OCI-LY3 (cell line): ENCODE results near the gene RC3H1.

Source experiments
- H2AFZ ChIP-seq: fragments of 200-600, 300-600 bp; shearing (Covaris generic); 2 replicates; pipeline ENCODE4 v1.6.0; 2014; ENCODE audit warnings: antibody characterized with exemption, low read depth, low read length
- H3K27ac ChIP-seq: fragments of 200-600, 300-600 bp; sonication (generic); 2 replicates; pipeline ENCODE4 v1.5.1; 2014; ENCODE audit warnings: mild to moderate bottlenecking, low read length, moderate library complexity, mixed read lengths
- H3K27me3 ChIP-seq: fragments of 200-600, 300-600 bp; sonication (generic); 2 replicates; pipeline ENCODE4 v1.6.1; 2014; ENCODE audit warnings: low read depth, low read length, mixed read lengths
- H3K36me3 ChIP-seq: fragments of 200-600, 300-600 bp; sonication (generic); replicated peaks from 2 replicates; pipeline ENCODE3; 2014; ENCODE audit warnings: low read depth, low read length, mixed read lengths
- H3K4me1 ChIP-seq: fragments of 300-600, 200-600 bp; sonication (generic); 2 replicates; pipeline ENCODE4 v1.6.1; 2014; ENCODE audit warnings: low read length, mixed read lengths
- H3K4me2 ChIP-seq: fragments of 200-600, 300-600 bp; sonication (generic); 2 replicates; pipeline ENCODE4 v1.6.1; 2014; ENCODE audit warnings: low read length, mixed read lengths
- H3K4me3 ChIP-seq: fragments of 300-600, 200-600 bp; sonication (generic); 2 replicates; pipeline ENCODE4 v1.5.1; 2014; ENCODE audit warnings: antibody characterized with exemption, mild to moderate bottlenecking, low read length, moderate library complexity
- H3K79me2 ChIP-seq: fragments of 300-600, 200-600 bp; shearing (Covaris generic); 2 replicates; pipeline ENCODE4 v1.6.1; 2014; ENCODE audit warnings: mild to moderate bottlenecking, low read length, mixed read lengths
- H3K9ac ChIP-seq: fragments of 300-600, 200-600 bp; shearing (Covaris generic); 2 replicates; pipeline ENCODE4 v1.6.0; 2014; ENCODE audit warnings: mild to moderate bottlenecking, low read length, moderate library complexity
- H3K9me3 ChIP-seq: fragments of 200-600, 300-600 bp; shearing (Covaris generic); 2 replicates; pipeline ENCODE4 v1.6.1; 2014; ENCODE audit warnings: low read length, mixed read lengths; ENCODE audit not compliant: insufficient read depth
- H4K20me1 ChIP-seq: fragments of 200-600, 300-600 bp; sonication (generic); 2 replicates; pipeline ENCODE4 v1.6.1; 2016; ENCODE audit warnings: low read length, mixed read lengths; ENCODE audit not compliant: insufficient read depth
- EZH2phosphoT487 ChIP-seq: fragments of 200-600 bp; shearing (Covaris generic); IDR thresholded peaks from 2 replicates; pipeline ENCODE4 v1.6.1; 2018; ENCODE audit warnings: antibody characterized with exemption, mixed run types, low read depth
- TF ChIP-seq, protein P1 (sequence below): fragments of 200-600, 300-600 bp; sonication (generic); IDR thresholded peaks from 2 replicates; pipeline ENCODE4 v1.5.1; 2014; ENCODE audit warnings: antibody characterized with exemption, low read length, low read depth

The RC3H1 gene

DNA sequence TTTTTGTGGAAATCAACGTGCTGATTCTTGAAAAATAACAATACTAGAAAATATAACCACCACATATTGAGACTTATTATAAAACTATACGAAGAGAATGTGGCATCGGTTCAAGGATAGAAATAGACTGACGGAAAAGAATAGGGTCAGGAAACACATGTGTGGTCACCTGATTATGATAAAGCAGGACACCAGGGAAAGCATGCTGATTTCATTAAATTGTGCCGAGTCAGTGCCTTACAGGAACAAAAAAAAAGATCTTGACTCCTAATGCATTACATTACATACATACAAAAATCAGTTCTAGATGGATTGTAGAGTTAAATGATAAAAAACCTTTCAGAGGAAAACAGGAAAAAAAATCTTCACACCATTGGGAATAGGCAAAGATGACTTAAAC lies 61.5 kb downstream of the RC3H1 start:
- Histone ChIP-seq H3K4me1 (no peaks in the 10 kb centered on the region), H4K20me1 (no peaks in the 10 kb centered on the region), H3K4me3 (no peak overlapping the region), H3K4me2 (no peak overlapping the region), H3K9me3 (no peaks in the 10 kb centered on the region), H3K36me3 (peaks cover 33% of the 10 kb centered on the region), H3K27ac (no peak overlapping the region), H3K27me3 (no peaks in the 10 kb centered on the region), H2AFZ (no peak overlapping the region), H3K9ac (no peak overlapping the region), H3K79me2 (no peaks in the 10 kb centered on the region)
- TF ChIP-seq EZH2phosphoT487 = no peak
- TF ChIP-seq, protein P1, sequence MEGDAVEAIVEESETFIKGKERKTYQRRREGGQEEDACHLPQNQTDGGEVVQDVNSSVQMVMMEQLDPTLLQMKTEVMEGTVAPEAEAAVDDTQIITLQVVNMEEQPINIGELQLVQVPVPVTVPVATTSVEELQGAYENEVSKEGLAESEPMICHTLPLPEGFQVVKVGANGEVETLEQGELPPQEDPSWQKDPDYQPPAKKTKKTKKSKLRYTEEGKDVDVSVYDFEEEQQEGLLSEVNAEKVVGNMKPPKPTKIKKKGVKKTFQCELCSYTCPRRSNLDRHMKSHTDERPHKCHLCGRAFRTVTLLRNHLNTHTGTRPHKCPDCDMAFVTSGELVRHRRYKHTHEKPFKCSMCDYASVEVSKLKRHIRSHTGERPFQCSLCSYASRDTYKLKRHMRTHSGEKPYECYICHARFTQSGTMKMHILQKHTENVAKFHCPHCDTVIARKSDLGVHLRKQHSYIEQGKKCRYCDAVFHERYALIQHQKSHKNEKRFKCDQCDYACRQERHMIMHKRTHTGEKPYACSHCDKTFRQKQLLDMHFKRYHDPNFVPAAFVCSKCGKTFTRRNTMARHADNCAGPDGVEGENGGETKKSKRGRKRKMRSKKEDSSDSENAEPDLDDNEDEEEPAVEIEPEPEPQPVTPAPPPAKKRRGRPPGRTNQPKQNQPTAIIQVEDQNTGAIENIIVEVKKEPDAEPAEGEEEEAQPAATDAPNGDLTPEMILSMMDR = no peak

DNA sequence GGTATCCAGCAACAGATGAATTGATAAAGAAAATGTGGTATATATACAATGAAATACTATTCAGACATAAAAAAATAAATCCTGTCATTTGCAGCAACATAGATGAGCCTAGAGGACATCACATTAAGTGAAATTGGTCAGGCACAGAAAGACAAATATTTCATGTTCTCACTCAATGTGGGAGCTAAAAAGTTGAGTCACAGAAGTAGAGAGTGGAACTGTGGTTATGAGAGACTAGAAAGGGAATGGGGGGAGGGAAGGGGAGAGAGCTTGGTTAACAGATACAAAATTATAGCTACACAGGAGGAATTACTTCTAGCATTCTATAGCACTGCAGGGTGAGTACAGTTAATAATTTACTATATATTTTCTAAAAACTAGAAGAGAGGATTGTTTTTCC lies 68.0 kb downstream of the RC3H1 start:
- Histone ChIP-seq H4K20me1 (no peaks in the 10 kb centered on the region), H3K9me3 (no peaks in the 10 kb centered on the region), H3K4me3 (no peak overlapping the region), H3K4me1 (no peaks in the 10 kb centered on the region), H3K9ac (no peak overlapping the region), H3K27me3 (no peaks in the 10 kb centered on the region), H3K27ac (no peak overlapping the region), H3K36me3 (peaks cover 17% of the 10 kb centered on the region), H3K4me2 (no peak overlapping the region), H2AFZ (no peak overlapping the region), H3K79me2 (no peaks in the 10 kb centered on the region)
- no peak for TF ChIP-seq EZH2phosphoT487
- TF ChIP-seq, protein P1 = no peak

DNA sequence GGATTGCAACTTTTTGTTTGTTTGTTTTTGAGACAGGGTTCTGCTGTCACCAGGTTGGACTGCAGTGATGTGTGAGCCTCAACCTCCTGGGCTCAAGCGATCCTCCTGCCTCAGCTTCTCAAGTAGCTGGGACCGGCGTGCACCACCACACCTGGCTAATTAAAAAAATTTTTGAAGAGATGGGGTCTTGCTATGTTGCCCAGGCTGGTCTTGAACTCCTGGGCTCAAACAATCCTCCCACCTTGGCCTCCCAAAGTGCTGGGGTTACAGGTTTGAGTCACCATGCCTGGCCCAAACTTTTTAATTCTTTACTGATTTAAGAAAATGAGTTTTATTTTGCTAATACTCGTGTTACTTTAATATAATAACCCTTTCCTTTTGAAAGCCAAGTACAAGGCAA lies 73.6 kb downstream of the RC3H1 start:
- TF ChIP-seq, protein P1 = no peak
- TF ChIP-seq EZH2phosphoT487 = no peak
- H3K4me3 ChIP-seq = no peak overlapping the region
- no peak overlapping the region for H3K9ac ChIP-seq
- no peak overlapping the region for H2AFZ ChIP-seq
- no peak overlapping the region for H3K4me2 ChIP-seq
- no peaks in the 10 kb centered on the region for H3K9me3 ChIP-seq
- no peak overlapping the region for H3K27ac ChIP-seq
- H3K36me3 ChIP-seq = peaks cover 40% of the 10 kb centered on the region
- H3K79me2 ChIP-seq = no peaks in the 10 kb centered on the region
- no peaks in the 10 kb centered on the region for H3K27me3 ChIP-seq
- H4K20me1 ChIP-seq = no peaks in the 10 kb centered on the region
- H3K4me1 ChIP-seq = no peaks in the 10 kb centered on the region

DNA sequence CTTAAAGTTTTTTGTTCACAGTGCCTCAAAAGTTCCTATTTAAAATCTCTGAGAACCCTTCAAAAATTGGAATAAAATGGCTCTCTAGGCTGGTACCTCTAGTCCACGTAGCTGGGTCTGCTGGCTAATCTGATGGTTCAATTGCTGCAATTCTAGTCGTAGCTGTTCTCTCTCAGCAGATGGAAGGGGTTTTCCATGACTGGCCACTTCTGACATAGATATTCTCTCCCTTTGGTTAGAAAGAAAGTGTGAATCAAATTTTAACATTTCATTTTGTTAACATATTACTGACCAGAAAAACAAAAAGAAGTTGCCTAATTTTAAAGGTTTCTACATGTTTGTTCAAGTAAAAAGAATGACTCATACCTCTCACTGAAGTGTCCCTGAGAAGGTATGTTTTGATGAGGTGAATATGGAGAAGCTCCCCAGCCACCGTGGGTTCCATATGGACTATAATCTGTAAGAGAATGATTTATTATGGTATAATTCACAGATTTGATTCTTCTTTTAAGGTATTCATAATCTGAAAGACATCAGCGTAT lies 75.7 kb downstream of the RC3H1 start:
- TF ChIP-seq, protein P1 = no peak
- no peak for TF ChIP-seq EZH2phosphoT487
- H3K4me3 ChIP-seq = no peak overlapping the region
- no peak overlapping the region for H2AFZ ChIP-seq
- H3K4me2 ChIP-seq = no peak overlapping the region
- H3K36me3 ChIP-seq = peaks cover 48% of the 10 kb centered on the region
- H3K27me3 ChIP-seq = no peaks in the 10 kb centered on the region
- H3K4me1 ChIP-seq = no peaks in the 10 kb centered on the region
- no peaks in the 10 kb centered on the region for H4K20me1 ChIP-seq
- H3K9me3 ChIP-seq = no peaks in the 10 kb centered on the region
- H3K79me2 ChIP-seq = no peaks in the 10 kb centered on the region
- H3K27ac ChIP-seq = no peak overlapping the region
- no peak overlapping the region for H3K9ac ChIP-seq
